HG03097 (cell line): ENCODE results near the gene HDAC4.
A peak's percentile ranks its signal among the peaks of the same experiment; 100 is the strongest.

Experiments used
- ATAC-seq: cut with Tn5 transposase; IDR thresholded peaks from one replicate; pipeline ENCODE4 v1.9.1; 2021; ENCODE audit not compliant: unreplicated experiment, low FRiP score

The HDAC4 gene

DNA sequence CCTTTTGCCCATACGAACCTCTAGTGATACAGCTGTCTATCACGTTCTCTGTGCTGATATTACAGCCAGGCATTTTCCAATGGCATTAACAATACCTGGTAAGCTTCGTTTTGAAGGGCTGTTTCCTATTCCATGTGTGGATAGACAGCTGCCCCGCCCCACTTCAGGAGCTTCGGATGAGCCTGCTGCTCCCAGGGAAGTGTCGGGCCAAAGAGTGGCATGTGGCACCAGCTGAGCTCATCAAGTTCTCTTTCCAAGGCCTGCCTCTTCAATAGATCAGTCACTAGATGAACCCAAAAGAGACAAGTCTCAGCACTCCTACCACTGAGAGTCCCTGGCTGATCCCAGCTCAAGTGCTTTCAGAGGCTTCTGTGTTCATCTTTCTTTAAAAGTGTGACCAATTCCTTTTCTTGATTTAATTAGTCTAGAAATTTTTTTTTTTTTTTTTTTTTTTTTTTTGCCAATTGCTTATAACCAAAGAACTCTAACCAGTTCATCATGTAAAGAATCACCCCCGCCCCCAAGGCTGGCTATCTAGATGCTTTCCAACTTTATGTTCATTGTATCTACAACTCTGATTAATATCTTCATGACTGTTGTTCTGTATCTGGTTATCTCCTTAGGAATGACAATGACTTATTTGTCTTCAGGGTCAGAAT, 46.6 kb downstream of the HDAC4 start:
- ATAC-seq = no peak

GRCh38 chr2:239353692-239354091, 47.1 kb downstream of the HDAC4 start:
- no peak for ATAC-seq

DNA sequence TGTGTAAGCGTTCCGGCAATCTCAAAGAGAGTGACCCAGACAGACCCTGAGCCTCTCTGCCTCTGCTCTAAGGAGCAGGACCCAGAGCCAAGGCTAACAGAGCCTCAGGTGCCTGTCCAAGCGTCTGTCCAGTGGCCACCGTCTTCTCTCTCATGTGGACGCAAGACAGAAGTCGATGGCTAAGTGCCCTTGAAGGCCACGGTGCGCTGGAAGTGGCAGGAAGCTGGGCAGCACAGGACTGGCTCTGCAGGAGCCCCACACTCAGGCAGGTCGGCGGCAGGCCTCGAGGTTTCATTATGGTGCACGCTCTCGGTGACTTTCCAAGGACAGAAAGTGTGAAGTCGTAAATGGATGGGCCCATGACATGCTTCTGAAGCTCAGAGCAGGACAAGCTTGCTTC, 49.1 kb downstream of the HDAC4 start:
- ATAC-seq = no peak

- ATAC-seq = no peak
Observed at GRCh38 chr2:239349453-239350135, 51.2 kb downstream of the HDAC4 start.

GRCh38 chr2:239348563-239349452, 52.0 kb downstream of the HDAC4 start:
- no peak for ATAC-seq

GRCh38 chr2:239346676-239347075, 54.1 kb downstream of the HDAC4 start:
- ATAC-seq = no peak

DNA sequence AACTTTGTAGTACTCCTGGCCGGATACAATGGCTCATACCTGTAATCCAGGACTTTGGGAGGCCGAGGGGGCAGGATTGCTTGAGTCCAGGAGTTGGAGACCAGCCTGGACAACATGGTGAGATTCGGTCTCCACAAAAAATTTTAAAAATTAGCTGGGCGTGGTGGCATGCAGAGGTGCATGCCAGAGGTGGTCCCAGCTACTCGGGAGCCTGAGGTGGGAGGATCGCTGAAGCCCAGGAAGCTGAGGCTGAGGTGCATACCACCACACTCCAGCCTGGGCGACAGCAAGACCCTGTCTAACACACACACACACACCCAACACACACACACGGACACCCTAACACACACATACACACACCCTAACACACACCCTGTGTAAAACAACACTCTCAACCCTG, 55.6 kb downstream of the HDAC4 start:
- ATAC-seq = no peak

DNA sequence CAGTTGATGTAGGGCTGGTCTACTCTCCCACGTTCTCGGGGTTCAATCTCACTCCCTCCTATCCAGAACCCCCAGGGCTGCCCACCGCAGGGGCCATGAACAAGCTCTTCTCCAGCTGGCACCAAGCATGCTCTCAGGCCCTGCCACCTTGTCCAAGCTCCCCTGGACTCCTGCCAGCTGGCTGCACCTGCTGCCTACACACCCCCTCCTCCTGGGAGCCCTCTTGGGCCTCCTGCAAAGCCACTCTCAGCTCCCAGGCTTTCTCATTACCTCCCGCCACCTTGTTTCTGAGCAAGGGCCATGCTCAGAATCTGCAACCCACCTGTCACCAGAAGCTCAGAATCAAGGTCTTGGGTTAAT, 56.0 kb downstream of the HDAC4 start:
- ATAC-seq = no peak

DNA sequence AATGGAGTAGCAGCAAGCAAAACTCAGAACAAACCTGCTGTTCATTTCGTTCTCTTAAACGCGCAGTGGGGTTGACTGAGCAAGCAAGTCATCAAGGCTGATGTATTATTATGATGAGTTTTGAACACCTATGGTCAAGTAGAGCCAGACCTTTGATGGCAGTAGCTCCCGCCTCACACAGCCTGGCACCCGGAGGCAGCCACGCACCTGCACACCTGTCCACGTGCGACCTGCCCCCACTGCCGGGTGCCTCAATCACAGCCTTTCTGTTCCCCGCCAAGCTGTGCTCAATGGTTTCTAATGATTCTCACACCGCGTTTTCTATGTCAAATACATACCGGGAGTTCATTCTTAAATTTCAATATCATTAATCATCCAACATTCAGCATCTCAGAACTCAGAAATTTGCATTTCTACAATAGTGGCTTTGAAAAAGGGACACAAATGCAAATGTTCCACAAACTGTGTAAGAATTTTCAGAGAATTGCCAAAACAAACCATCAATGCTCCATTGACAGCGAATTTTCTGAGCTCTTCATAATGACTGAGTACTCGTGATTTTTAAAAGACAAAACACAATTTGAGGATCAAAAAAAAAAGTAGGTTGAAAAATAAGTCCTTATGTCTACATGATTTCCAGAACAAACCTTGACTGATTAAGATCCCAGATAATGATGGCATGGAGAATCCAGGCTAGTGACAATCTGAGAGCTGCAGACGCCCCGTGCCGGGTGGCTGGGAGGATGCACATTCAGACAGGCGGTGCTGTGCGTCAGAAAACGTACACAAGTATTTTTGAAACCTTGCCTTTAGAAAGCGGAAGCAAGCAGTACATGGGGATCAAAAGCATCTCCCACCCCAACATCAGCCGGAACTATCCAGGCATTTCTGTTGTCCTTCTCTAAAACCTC, 56.6 kb downstream of the HDAC4 start:
- no peak for ATAC-seq

GRCh38 chr2:239343460-239343859, 57.4 kb downstream of the HDAC4 start:
- ATAC-seq = no peak

GRCh38 chr2:239341840-239342239, 59.0 kb downstream of the HDAC4 start:
- ATAC-seq = no peak

DNA sequence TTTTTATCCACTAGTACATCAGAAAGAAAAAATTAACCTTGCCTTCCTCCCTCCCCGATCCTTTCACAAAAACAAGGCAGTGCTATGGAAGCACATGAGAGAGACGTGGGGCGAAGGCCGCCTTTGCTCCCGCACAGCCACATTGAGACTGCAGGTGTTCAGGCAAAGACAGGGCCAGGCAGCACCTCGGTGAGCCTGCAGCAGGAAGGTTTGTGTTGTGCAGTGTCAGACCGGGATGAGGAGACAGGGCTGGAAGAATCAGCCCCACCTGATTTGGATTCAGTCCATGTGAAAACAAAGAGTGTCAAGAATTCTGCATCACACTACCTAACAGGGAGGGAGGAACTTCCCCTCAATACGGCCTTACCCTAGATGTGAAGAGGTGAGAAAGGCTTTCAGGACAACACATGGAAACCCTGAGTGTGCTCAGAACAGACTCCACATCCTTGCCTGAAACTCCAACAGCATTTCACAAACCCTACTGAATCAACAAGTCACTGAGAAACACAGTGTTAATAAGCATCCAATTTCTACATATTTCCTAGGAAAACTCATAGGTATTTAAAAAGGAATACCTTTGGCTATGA, 59.6 kb downstream of the HDAC4 start:
- no peak for ATAC-seq

DNA sequence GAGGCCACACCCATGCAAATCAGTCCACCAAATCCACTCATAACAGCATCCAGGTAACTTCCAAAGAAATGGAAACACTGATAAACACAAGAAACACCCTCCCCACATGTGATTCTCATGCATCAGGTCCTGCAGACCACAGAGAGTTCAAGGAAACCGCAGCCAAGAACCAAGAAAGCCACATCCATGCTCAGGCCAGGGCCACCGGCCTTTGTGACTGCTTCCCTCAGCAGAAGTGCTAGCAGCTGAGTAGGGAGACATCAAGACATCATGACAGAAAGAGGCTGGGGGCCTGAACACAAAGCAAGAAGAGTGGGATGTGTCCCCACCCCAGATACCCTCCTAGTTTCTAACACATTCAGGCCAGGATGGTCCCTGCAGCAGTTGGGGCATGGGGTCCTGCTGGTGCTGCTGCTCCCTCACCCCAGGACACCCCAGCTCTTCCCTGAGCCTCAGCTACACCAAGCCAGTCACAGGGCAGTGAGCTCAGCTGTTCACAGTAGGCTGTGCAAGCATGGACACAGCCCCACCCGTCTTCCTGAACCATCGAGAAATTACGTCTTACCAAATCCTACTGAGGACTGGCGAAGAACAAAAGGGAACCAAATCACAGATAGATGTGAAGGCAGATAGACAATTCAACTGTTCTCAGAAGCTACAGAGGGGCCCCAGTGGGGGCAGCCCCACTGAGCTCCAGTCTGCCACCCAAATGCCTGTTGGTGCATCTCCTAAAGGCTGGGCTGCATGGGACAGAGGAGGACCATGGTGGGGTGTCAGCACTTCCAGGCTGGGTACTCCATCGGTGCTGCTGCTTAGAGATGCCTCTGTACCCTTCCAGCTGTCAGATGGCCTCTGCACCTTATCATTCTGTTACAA, 60.9 kb downstream of the HDAC4 start:
- ATAC-seq = peak; percentile 79

- ATAC-seq = no peak
Observed at GRCh38 chr2:239339241-239339640, 61.6 kb downstream of the HDAC4 start.

- no peak for ATAC-seq
Observed at GRCh38 chr2:239337877-239338484, 62.8 kb downstream of the HDAC4 start.

- ATAC-seq = no peak
Observed at GRCh38 chr2:239337122-239337876, 63.5 kb downstream of the HDAC4 start.

DNA sequence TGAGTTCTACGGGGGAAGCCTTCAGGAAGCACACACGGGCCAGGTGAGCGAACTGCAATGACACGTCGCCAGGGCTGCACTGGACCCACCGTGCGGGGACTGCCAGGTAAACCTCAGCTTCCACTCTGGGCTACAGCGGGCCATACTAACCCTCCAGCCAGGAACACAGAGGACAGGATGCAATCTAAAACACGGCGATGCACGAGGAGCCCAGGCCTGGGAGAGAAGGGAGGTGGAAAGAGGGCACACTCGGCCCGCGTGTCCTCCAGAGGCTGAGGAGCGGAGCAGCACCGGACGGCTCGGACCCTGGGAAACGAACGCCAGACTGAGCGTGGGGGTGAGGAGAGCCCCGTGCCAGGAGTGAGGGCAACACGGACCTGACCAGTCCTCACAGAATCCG, 69.3 kb downstream of the HDAC4 start:
- ATAC-seq = no peak

DNA sequence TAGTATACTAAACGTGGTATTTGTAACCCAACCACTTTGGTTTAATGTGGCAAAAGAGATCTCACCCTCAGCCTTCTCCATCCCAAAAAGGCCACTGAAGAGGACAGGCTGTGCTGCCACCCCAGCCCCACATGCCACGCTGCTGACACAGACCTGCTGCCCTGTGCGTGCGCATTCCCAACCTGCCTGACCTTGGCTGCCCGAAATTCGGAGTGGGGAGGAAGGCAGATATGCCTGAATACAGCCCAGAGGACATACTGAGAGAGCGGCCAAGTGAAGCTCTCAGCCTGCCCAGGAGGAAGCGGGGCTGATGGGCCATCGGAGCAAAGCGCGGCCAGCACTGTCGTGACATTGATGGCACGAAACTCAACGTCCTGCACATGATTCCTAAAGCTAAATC, 70.0 kb downstream of the HDAC4 start:
- no peak for ATAC-seq
